H9 (cell line): ENCODE results near the gene FABP3. TPM values are rescaled to one million over a fixed set of nuclear protein-coding genes. Genes with fewer than 3 reads are reported as not detected.

Experiments
- DNase-seq: peaks from one replicate; pipeline ENCODE4 v3.0.0-alpha.2; 2017
- H2AFZ ChIP-seq: one replicate; pipeline ENCODE4 v1.6.1; 2013; ENCODE audit warnings: mild to moderate bottlenecking, low read length, control low read depth, moderate library complexity
- H2AK5ac ChIP-seq: 2 replicates; pipeline ENCODE4 v1.6.1; 2013; ENCODE audit warnings: low read length, control low read depth, mixed read lengths; ENCODE audit not compliant: insufficient read length
- H2BK120ac ChIP-seq: one replicate; pipeline ENCODE4 v1.6.1; 2013; ENCODE audit warnings: low read depth, mild to moderate bottlenecking, low read length, control low read depth, inconsistent platforms; ENCODE audit not compliant: poor library complexity, severe bottlenecking
- H2BK12ac ChIP-seq: 2 replicates; pipeline ENCODE4 v1.6.1; 2013; ENCODE audit warnings: low read length, control low read depth, mixed read lengths, low read depth; ENCODE audit not compliant: insufficient read length
- H2BK15ac ChIP-seq: 2 replicates; pipeline ENCODE4 v1.6.1; 2013; ENCODE audit warnings: low read depth, low read length, control low read depth
- H2BK20ac ChIP-seq: one replicate; pipeline ENCODE4 v1.6.1; 2013; ENCODE audit warnings: low read depth, mild to moderate bottlenecking, low read length, control low read depth, inconsistent platforms; ENCODE audit not compliant: poor library complexity, severe bottlenecking
- H2BK5ac ChIP-seq: 2 replicates; pipeline ENCODE4 v1.6.1; 2013; ENCODE audit warnings: low read length, control low read depth, mixed read lengths; ENCODE audit not compliant: insufficient read length
- H3K14ac ChIP-seq: 2 replicates; pipeline ENCODE4 v1.6.1; 2013; ENCODE audit warnings: low read length, control low read depth; ENCODE audit not compliant: insufficient read depth
- H3K18ac ChIP-seq: 2 replicates; pipeline ENCODE4 v1.6.1; 2013; ENCODE audit warnings: low read depth, mild to moderate bottlenecking, mixed read lengths, low read length, control low read depth; ENCODE audit not compliant: insufficient read length
- H3K23ac ChIP-seq: 2 replicates; pipeline ENCODE4 v1.6.1; 2013; ENCODE audit warnings: low read length, control low read depth, mixed read lengths, low read depth; ENCODE audit not compliant: insufficient read length
- H3K23me2 ChIP-seq: 2 replicates; pipeline ENCODE4 v1.6.1; 2013; ENCODE audit warnings: low read depth, mild to moderate bottlenecking, mixed read lengths, low read length, control low read depth; ENCODE audit not compliant: insufficient read length, poor library complexity, severe bottlenecking
- H3K27ac ChIP-seq: 2 replicates; pipeline ENCODE4 v1.5.1; 2013; ENCODE audit warnings: low read length, control low read depth, mixed read lengths, low read depth; ENCODE audit not compliant: insufficient read length
- H3K27me3 ChIP-seq: 2 replicates; pipeline ENCODE4 v1.6.1; 2013; ENCODE audit warnings: low read length, control low read depth, inconsistent platforms; ENCODE audit not compliant: insufficient read depth
- H3K4ac ChIP-seq: 2 replicates; pipeline ENCODE4 v1.6.1; 2013; ENCODE audit warnings: low read depth, mild to moderate bottlenecking, control low read depth, inconsistent platforms, low read length, moderate library complexity
- H3K4me1 ChIP-seq: 2 replicates; pipeline ENCODE4 v1.6.1; 2013; ENCODE audit warnings: low read length, control low read depth, inconsistent platforms; ENCODE audit not compliant: insufficient read depth
- H3K4me2 ChIP-seq: 2 replicates; pipeline ENCODE4 v1.6.1; 2013; ENCODE audit warnings: low read length, control low read depth, mixed read lengths; ENCODE audit not compliant: insufficient read length, insufficient read depth
- H3K56ac ChIP-seq: 2 replicates; pipeline ENCODE4 v1.6.1; 2013; ENCODE audit warnings: low read depth, mild to moderate bottlenecking, mixed read lengths, low read length, control low read depth; ENCODE audit not compliant: insufficient read length
- H3K79me1 ChIP-seq: 2 replicates; pipeline ENCODE4 v1.6.1; 2013; ENCODE audit warnings: low read depth, mild to moderate bottlenecking, moderate library complexity, low read length, control low read depth, inconsistent platforms; ENCODE audit not compliant: insufficient read depth, poor library complexity, severe bottlenecking
- H3K79me2 ChIP-seq: 2 replicates; pipeline ENCODE4 v1.6.1; 2013; ENCODE audit warnings: low read length, control low read depth, inconsistent platforms; ENCODE audit not compliant: insufficient read depth
- H3K9ac ChIP-seq: 2 replicates; pipeline ENCODE4 v1.6.1; 2013; ENCODE audit warnings: low read length, control low read depth, mixed read lengths; ENCODE audit not compliant: insufficient read length; ENCODE audit errors: extremely low read depth
- H3K9me3 ChIP-seq: one replicate; pipeline ENCODE4 v1.6.1; 2013; ENCODE audit warnings: low read depth, low read length, inconsistent platforms; ENCODE audit not compliant: control insufficient read depth
- H3T11ph ChIP-seq: one replicate; pipeline ENCODE4 v1.6.1; 2013; ENCODE audit warnings: mild to moderate bottlenecking, low read length, control low read depth, inconsistent platforms
- H4K20me1 ChIP-seq: one replicate; pipeline ENCODE4 v1.6.1; 2013; ENCODE audit not compliant: control insufficient read depth, insufficient read length, insufficient read depth
- H4K5ac ChIP-seq: 2 replicates; pipeline ENCODE4 v1.6.1; 2013; ENCODE audit warnings: low read depth, mild to moderate bottlenecking, mixed read lengths, low read length, control low read depth; ENCODE audit not compliant: insufficient read length
- H4K8ac ChIP-seq: replicated peaks from 2 replicates; pipeline ENCODE4 v1.6.1; 2013; ENCODE audit warnings: low read length, control low read depth, mixed read lengths, low read depth; ENCODE audit not compliant: insufficient read length
- H4K91ac ChIP-seq: 2 replicates; pipeline ENCODE4 v1.6.1; 2013; ENCODE audit warnings: low read depth, mild to moderate bottlenecking, moderate library complexity, mixed read lengths, low read length, control low read depth; ENCODE audit not compliant: insufficient read length
- H3K27ac Mint-ChIP-seq, 3 experiments: 2 replicates in 2 of 3; 3 replicates in 1 of 3; pipeline ENCODE4 v1.8.0; 2020 to 2021; ENCODE audit warnings: mixed read lengths in 3 of 3, mild to moderate bottlenecking in 1 of 3, moderate library complexity in 1 of 3
- H3K27me3 Mint-ChIP-seq: 2 replicates; pipeline ENCODE4 v1.8.0; 2021; ENCODE audit warnings: low read depth, mild to moderate bottlenecking, moderate library complexity, mixed read lengths
- H3K36me3 Mint-ChIP-seq, 3 experiments: 2 replicates in 2 of 3; 3 replicates in 1 of 3; pipeline ENCODE4 v1.8.0; 2020 to 2021; ENCODE audit warnings: low read depth in 3 of 3, mixed read lengths in 3 of 3; ENCODE audit not compliant: insufficient read depth in 1 of 3
- H3K4me1 Mint-ChIP-seq, 2 experiments: 2 replicates each; pipeline ENCODE4 v1.8.0; 2020; ENCODE audit warnings: mixed read lengths in 2 of 2
- H3K4me3 Mint-ChIP-seq, 2 experiments: 2 replicates in 1 of 2; 3 replicates in 1 of 2; pipeline ENCODE4 v1.8.0; 2020 to 2021; ENCODE audit warnings: mild to moderate bottlenecking in 2 of 2, mixed read lengths in 2 of 2, moderate library complexity in 1 of 2
- H3K9me3 Mint-ChIP-seq, 2 experiments: 2 replicates in 1 of 2; 3 replicates in 1 of 2; pipeline ENCODE4 v1.8.0; 2020; ENCODE audit warnings: mild to moderate bottlenecking in 2 of 2, mixed read lengths in 2 of 2, moderate library complexity in 1 of 2
- CTCF ChIP-seq: fragments of 200-600 bp; sonication (generic); conservative IDR thresholded peaks from 3 replicates; pipeline ENCODE4 v1.8.0; 2021; ENCODE audit warnings: antibody characterized with exemption, mild to moderate bottlenecking
- WGBS: extraction: QIAGEN DNeasy Blood & Tissue Kit; methylation state at CpG from one replicate; pipeline ENCODE4 v1.1.7; 2013; ENCODE audit warnings: missing lambda C conversion rate, low lambda C conversion rate, mixed read lengths; ENCODE audit not compliant: insufficient read length; ENCODE audit errors: extremely low coverage; 5-methylcytosine and 5-hydroxymethylcytosine counted together
- total RNA-seq: library from RNA; stranded (reverse); gene quantifications from 2 replicates; pipeline ENCODE4 v1.2.1, GENCODE V29; 2021

The FABP3 gene
- total RNA-seq, 1 experiment from 2014 or later: 9.0 TPM

DNA sequence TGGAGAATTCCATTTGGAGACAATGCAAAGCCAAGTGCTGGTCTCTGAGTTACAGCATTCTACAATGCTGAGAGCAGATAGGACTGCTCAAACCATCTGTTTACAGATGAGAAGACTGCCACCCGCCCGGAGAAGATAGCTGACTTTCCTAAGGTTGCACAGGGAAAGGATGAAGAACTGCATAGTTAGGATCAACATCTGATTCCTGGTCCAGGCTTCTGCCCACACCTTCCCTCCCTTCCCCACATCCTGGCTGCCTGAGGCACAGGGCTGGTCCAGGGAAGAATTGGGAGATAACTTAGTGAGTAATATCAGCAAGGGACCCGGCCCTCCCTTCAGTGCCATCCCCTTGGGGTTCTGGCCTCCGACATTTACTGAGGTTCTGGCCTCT lies 42.1 kb upstream of the FABP3 start:
- Histone ChIP-seq H4K91ac (no peak overlapping the region), H2BK120ac (no peak overlapping the region), H3K27me3 (no peaks in the 10 kb centered on the region), H3K9me3 (no peaks in the 10 kb centered on the region), H4K8ac (no peak overlapping the region), H3K4ac (no peak overlapping the region), H3K23me2 (peaks cover 16% of the 10 kb centered on the region), H2BK20ac (no peak overlapping the region), H3K79me2 (no peaks in the 10 kb centered on the region), H3K4me2 (peak overlapping the region; percentile 94), H4K5ac (no peak overlapping the region), H3K9ac (no peak overlapping the region), H3K79me1 (no peaks in the 10 kb centered on the region), H2AK5ac (no peak overlapping the region), H3K14ac (no peak overlapping the region), H3K56ac (no peak overlapping the region), H4K20me1 (no peaks in the 10 kb centered on the region), H3K23ac (no peak overlapping the region), H2BK12ac (no peak overlapping the region), H2BK15ac (no peak overlapping the region), H3K27ac (no peak overlapping the region), H3T11ph (no peak overlapping the region), H2BK5ac (no peak overlapping the region), H2AFZ (no peak overlapping the region), H3K18ac (no peak overlapping the region), H3K4me1 (peaks cover 3% of the 10 kb centered on the region; the same call in 1 of the 2 replicates)
- Mint-ChIP-seq H3K27ac (no peak overlapping the region), H3K9me3 (no peaks in the 10 kb centered on the region), H3K4me1 (peaks cover 25 to 32% of the 10 kb centered on the region in 2 experiments), H3K4me3 (peak overlapping the region in 1 of 2 experiments; percentile 97; a peak in 3 of 5 replicates), H3K36me3 (peaks cover 0 to 10% (median 7%) of the 10 kb centered on the region in 3 experiments; a peak in 5 of 7 replicates), H3K27me3 (peaks cover 24% of the 10 kb centered on the region)
- no peak for TF ChIP-seq CTCF
- DNase-seq: no peak
- WGBS: no CpG with 5 or more reads among the region's 4 CpGs
